K562 (cell line): ENCODE measurements around the gene ATXN7L1. TPM values are rescaled to one million over a fixed set of nuclear protein-coding genes. Genes with fewer than 3 reads are reported as not detected.

ENCODE experiments used
- ATAC-seq: fragments of 200-7000 bp; cut with Tn5 transposase; 3 replicates; pipeline ENCODE4 v1.9.1; 2020; ENCODE audit warnings: moderate library complexity
- BruUV-seq: library from RNA; stranded (reverse); fragments of 400-500 nt; replicated peaks from 2 replicates; lab custom pipeline; 2021; lab: Mats Ljungman, UMichigan
- CTCF ChIA-PET: fragments of 300-600 bp; formaldehyde crosslinking; extraction: SDS; loops from one replicate; lab custom pipeline; 2021; ENCODE audit warnings: low intra/inter-chr PET ratio; lab: Yijun Ruan, JAX
- POLR2A ChIA-PET: fragments of 300-600, 350-650 bp; sonication (Branson Sonifier 250); formaldehyde crosslinking; extraction: SDS; loops from one replicate; lab custom pipeline; 2021; ENCODE audit warnings: antibody characterized with exemption, inconsistent platforms; lab: Yijun Ruan, JAX
- DNase-seq, 4 experiments: peaks; one replicate each; pipeline versions ENCODE4 v3.0.0 to v3.0.0-alpha.2; 2011 to 2018; ENCODE audit warnings: low spot score in 3 of 4, mixed read lengths in 3 of 4; ENCODE audit errors: extremely low read depth in 1 of 4
- FAIRE-seq: peaks from 2 replicates; lab custom pipeline; 2011; peaks lifted over from hg19 to GRCh38; lab: Jason Lieb, UNC
- H2AFZ ChIP-seq: 2 replicates; pipeline ENCODE4 v1.6.0; 2011; ENCODE audit warnings: low read depth, low read length, control low read depth, inconsistent platforms
- H3K27ac ChIP-seq: fragments of 200-600 bp; 3 replicates; pipeline ENCODE4 v1.8.0; 2011; ENCODE audit warnings: low read depth, mild to moderate bottlenecking, control low read depth, inconsistent platforms, low read length, moderate library complexity, mixed read lengths; ENCODE audit errors: extremely low read depth
- H3K27me3 ChIP-seq, 2 experiments: fragments of 300-600 bp in 1 of 2; 2 replicates in 1 of 2; 3 replicates in 1 of 2; pipeline versions ENCODE4 v1.6.0 to v1.8.0; 2011; ENCODE audit warnings: inconsistent platforms in 2 of 2, low read length in 2 of 2, mild to moderate bottlenecking in 1 of 2, mixed read lengths in 1 of 2, moderate library complexity in 1 of 2; ENCODE audit not compliant: control insufficient read depth in 2 of 2, insufficient read depth in 2 of 2
- H3K36me3 ChIP-seq: fragments of 300-600 bp; 3 replicates; pipeline ENCODE4 v1.8.0; 2011; ENCODE audit warnings: mild to moderate bottlenecking, low read length, inconsistent platforms; ENCODE audit not compliant: control insufficient read depth, insufficient read depth
- H3K4me1 ChIP-seq, 2 experiments: fragments of 200-600 bp in 1 of 2; replicated peaks in 1 of 2; 2 replicates in 1 of 2; 3 replicates in 1 of 2; pipeline versions ENCODE4 v1.5.1 to v1.8.0; 2011; ENCODE audit warnings: inconsistent platforms in 2 of 2, low read length in 2 of 2, mild to moderate bottlenecking in 1 of 2, mixed read lengths in 1 of 2, moderate library complexity in 1 of 2; ENCODE audit not compliant: control insufficient read depth in 2 of 2, insufficient read depth in 2 of 2
- H3K4me2 ChIP-seq: 2 replicates; pipeline ENCODE4 v1.6.1; 2011; ENCODE audit warnings: low read length, control low read depth, inconsistent platforms, mixed read lengths; ENCODE audit not compliant: insufficient read depth
- H3K4me3 ChIP-seq: fragments of 200-600 bp; sonication (generic), shearing (Covaris generic); 2 replicates; pipeline ENCODE4 v1.5.1; 2016; ENCODE audit warnings: control low read depth, inconsistent platforms
- H3K79me2 ChIP-seq: fragments of 200-600 bp; 3 replicates; pipeline ENCODE4 v1.8.0; 2011; ENCODE audit warnings: low read length, inconsistent platforms; ENCODE audit not compliant: control insufficient read depth, insufficient read depth
- H3K9ac ChIP-seq, 2 experiments: 2 replicates each; pipeline versions ENCODE4 v1.6.0 to v1.6.1; 2011; ENCODE audit warnings: low read depth in 2 of 2, low read length in 2 of 2, control low read depth in 1 of 2, inconsistent platforms in 1 of 2, mild to moderate bottlenecking in 1 of 2, mixed read lengths in 1 of 2; ENCODE audit not compliant: insufficient read depth in 1 of 2
- H3K9me1 ChIP-seq: one replicate; pipeline ENCODE4 v1.6.0; 2011; ENCODE audit warnings: inconsistent platforms, mild to moderate bottlenecking, low read length, moderate library complexity; ENCODE audit not compliant: control insufficient read depth, insufficient read depth
- H3K9me3 ChIP-seq: replicated peaks from 2 replicates; pipeline ENCODE4 v1.5.1; 2011; ENCODE audit warnings: low read depth, low read length, inconsistent platforms; ENCODE audit not compliant: control insufficient read depth, insufficient read depth
- H4K20me1 ChIP-seq: replicated peaks from 2 replicates; pipeline ENCODE4 v1.6.1; 2011; ENCODE audit warnings: low read length, inconsistent platforms, mixed read lengths; ENCODE audit not compliant: control insufficient read depth, insufficient read depth
- BCLAF1 ChIP-seq, 2 experiments: fragments of 450-650 bp in 1 of 2; IDR thresholded peaks; 2 replicates each; pipeline ENCODE4 v1.6.1; 2011 to 2017; ENCODE audit warnings: low read depth in 2 of 2, antibody characterized with exemption in 1 of 2, borderline replicate concordance in 1 of 2, low read length in 1 of 2, mild to moderate bottlenecking in 1 of 2, mixed read lengths in 1 of 2; ENCODE audit not compliant: control insufficient read depth in 1 of 2
- FOXP1 ChIP-seq: sonication (generic); formaldehyde crosslinking; IDR thresholded peaks from 2 replicates; pipeline ENCODE4 v1.8.0; 2022; ENCODE audit warnings: mild to moderate bottlenecking, missing genetic modification reagents
- MEIS2 ChIP-seq: fragments of 450-650 bp; IDR thresholded peaks from 2 replicates; pipeline ENCODE4 v1.6.1; 2014; ENCODE audit warnings: mild to moderate bottlenecking; ENCODE audit not compliant: partially characterized antibody
- MLX ChIP-seq, 2 experiments: fragments of 450-650 bp in 1 of 2; sonication (generic) in 1 of 2; formaldehyde crosslinking; conservative IDR thresholded peaks; 2 replicates each; pipeline versions ENCODE4 v1.4.0 to v1.8.1; 2020 to 2022; ENCODE audit warnings: mild to moderate bottlenecking in 1 of 2, missing genetic modification reagents in 1 of 2
- PHTF2 ChIP-seq: fragments of 250-450 bp; sonication (Bioruptor Pico); IDR thresholded peaks from 2 replicates; pipeline ENCODE4 v1.5.0; 2021; ENCODE audit warnings: mild to moderate bottlenecking
- PKNOX1 ChIP-seq: fragments of 450-650 bp; IDR thresholded peaks from 2 replicates; pipeline ENCODE4 v1.6.1; 2016
- POLR2AphosphoS5 ChIP-seq: IDR thresholded peaks from 2 replicates; pipeline ENCODE4 v1.6.1; 2011; ENCODE audit warnings: mild to moderate bottlenecking, low read depth, low read length, moderate library complexity; ENCODE audit not compliant: control insufficient read depth, insufficient read depth
- THRAP3 ChIP-seq: fragments of 450-650 bp; IDR thresholded peaks from 2 replicates; pipeline ENCODE4 v1.6.1; 2016; ENCODE audit warnings: mild to moderate bottlenecking, inconsistent platforms, borderline replicate concordance
- ZNF511 ChIP-seq: sonication (generic); formaldehyde crosslinking; IDR thresholded peaks from 2 replicates; pipeline ENCODE4 v1.8.0; 2022; ENCODE audit warnings: mild to moderate bottlenecking, missing genetic modification reagents
- ZNF75A ChIP-seq: fragments of 450-650 bp; formaldehyde crosslinking; IDR thresholded peaks from 2 replicates; pipeline ENCODE4 v1.4.0; 2020; ENCODE audit warnings: mild to moderate bottlenecking
- WGBS: fragments of 100-300 bp; shearing (Covaris generic); methylation state at CpG from one replicate; pipeline ENCODE4 v1.1.6; 2016; ENCODE audit warnings: low coverage, mixed read lengths; ENCODE audit not compliant: insufficient coverage; ENCODE audit errors: missing lambda C conversion rate; 5-methylcytosine and 5-hydroxymethylcytosine counted together
- in situ Hi-C: fragments of 300-500 bp; cut with MboI; formaldehyde crosslinking; loops from 4 replicates; pipeline ENCODE4 v1.15.0; 2018; ENCODE audit warnings: inconsistent platforms, mixed read lengths
- intact Hi-C: fragments of 100-400 bp; cut with micrococcal nuclease; formaldehyde crosslinking; loops from 2 replicates; pipeline ENCODE4 v1.14.2; 2022
- polyA plus RNA-seq, 8 experiments: library from polyadenylated mRNA; depleted of rRNA in 4 of 8; stranded (reverse) in 5 of 8; unstranded in 3 of 8; fragments of >200 nt; fragmentation: Nextera tagmentation in 2 of 8; fragmentation: Illumina TruSeq in 1 of 8; extraction: Ambion mirVana in 2 of 8; extraction: Trizol in 1 of 8; gene quantifications; 2 replicates each; pipeline versions ENCODE4 v1.2.1 to v1.2.3, GENCODE V29; 2011 to 2014; ENCODE audit warnings: inconsistent platforms in 1 of 8, missing spikeins in 1 of 8
- total RNA-seq, 7 experiments: library from RNA; depleted of rRNA in 6 of 7; stranded (reverse); fragments of >200 nt in 6 of 7; fragmentation: Illumina TruSeq in 2 of 7; extraction: Trizol in 2 of 7; gene quantifications; 2 replicates each; pipeline versions ENCODE4 v1.2.1 to v1.2.3, GENCODE V29; 2011 to 2021; ENCODE audit warnings: low replicate concordance in 1 of 7

ATXN7L1 gene
- total and polyA plus RNA-seq, 9 of the 15 experiments (the other 6 are each of a cell fraction or from before 2014, with no cell fraction given) = 6.6 to 13.7 (median 10.7) TPM

- Histone ChIP-seq H3K4me1 (peaks cover 0 to 4% of the 10 kb centered on the region in 2 experiments; a peak in 2 of 5 replicates), H4K20me1 (no peaks in the 10 kb centered on the region), H3K27me3 (no peaks in the 10 kb centered on the region), H3K4me2 (no peak overlapping the region), H3K79me2 (no peaks in the 10 kb centered on the region), H3K9me3 (no peaks in the 10 kb centered on the region), H3K27ac (no peak overlapping the region), H3K9me1 (no peaks in the 10 kb centered on the region), H3K4me3 (no peak overlapping the region), H3K36me3 (no peaks in the 10 kb centered on the region; the same call in 2 of the 3 replicates), H2AFZ (no peak overlapping the region), H3K9ac (no peak overlapping the region)
- intact Hi-C loops (loop anchor here (10.0 kb wide), 1 partner anchor 327 kb away; no protein-coding TSS in a partner anchor), in situ Hi-C loops (no loop called here)
- WGBS = 30% methylated on average over 2 of the region's 2 CpGs
- ChIA-PET POLR2A (interaction anchor here (0.5 to 1.0 kb wide), 4 partner anchors 15 to 421 kb away, joined by 3 read pairs; no protein-coding TSS in a partner anchor), CTCF (no interaction called here)
- BruUV-seq = no TSS peak
- DNase-seq = no peak
- no peak for FAIRE-seq
- ATAC-seq = no peak
- no peak for TF ChIP-seq FOXP1 (CRISPR knock-in tag)
- no peak for TF ChIP-seq THRAP3
- no peak for TF ChIP-seq BCLAF1 (IDR thresholded peaks at IDR 0.05; ENCODE audit: borderline replicate concordance in 1 of 2, control insufficient read depth in 1 of 2, low read depth in 2 of 2, low read length in 1 of 2)
- TF ChIP-seq MLX (CRISPR knock-in tag; conservative IDR thresholded peaks at IDR 0.05) = no peak
- no peak for TF ChIP-seq PHTF2 (CRISPR knock-in tag)
- TF ChIP-seq ZNF511 (CRISPR knock-in tag) = no peak
- peak; percentile 71 for TF ChIP-seq PKNOX1
- peak; percentile 64 for TF ChIP-seq MEIS2
- TF ChIP-seq POLR2AphosphoS5 = no peak
- TF ChIP-seq ZNF75A (CRISPR knock-in tag) = no peak
These were observed 284.9 kb downstream of the ATXN7L1 start for GRCh38 chr7:105591522-105591921.
